HG02588 (cell line): ENCODE data around the gene PALB2.
A peak's percentile ranks its signal among the peaks of the same experiment; 100 is the strongest.

Experiments
- ATAC-seq: cut with Tn5 transposase; IDR thresholded peaks from one replicate; pipeline ENCODE4 v1.9.1; 2021; ENCODE audit warnings: mild to moderate bottlenecking, moderate library complexity; ENCODE audit not compliant: unreplicated experiment

The PALB2 gene

GRCh38 chr16:23640931-23641765, at the start of gene PALB2, which contains the start of gene DCTN5:
Gene PALB2 (minus strand): TSS chr16:23641310. CDS start chr16:23641157, 153 bp downstream.
Gene DCTN5 (plus strand): TSS chr16:23641466. CDS start chr16:23641543, 77 bp downstream.
- ATAC-seq: peak; percentile 92

DNA sequence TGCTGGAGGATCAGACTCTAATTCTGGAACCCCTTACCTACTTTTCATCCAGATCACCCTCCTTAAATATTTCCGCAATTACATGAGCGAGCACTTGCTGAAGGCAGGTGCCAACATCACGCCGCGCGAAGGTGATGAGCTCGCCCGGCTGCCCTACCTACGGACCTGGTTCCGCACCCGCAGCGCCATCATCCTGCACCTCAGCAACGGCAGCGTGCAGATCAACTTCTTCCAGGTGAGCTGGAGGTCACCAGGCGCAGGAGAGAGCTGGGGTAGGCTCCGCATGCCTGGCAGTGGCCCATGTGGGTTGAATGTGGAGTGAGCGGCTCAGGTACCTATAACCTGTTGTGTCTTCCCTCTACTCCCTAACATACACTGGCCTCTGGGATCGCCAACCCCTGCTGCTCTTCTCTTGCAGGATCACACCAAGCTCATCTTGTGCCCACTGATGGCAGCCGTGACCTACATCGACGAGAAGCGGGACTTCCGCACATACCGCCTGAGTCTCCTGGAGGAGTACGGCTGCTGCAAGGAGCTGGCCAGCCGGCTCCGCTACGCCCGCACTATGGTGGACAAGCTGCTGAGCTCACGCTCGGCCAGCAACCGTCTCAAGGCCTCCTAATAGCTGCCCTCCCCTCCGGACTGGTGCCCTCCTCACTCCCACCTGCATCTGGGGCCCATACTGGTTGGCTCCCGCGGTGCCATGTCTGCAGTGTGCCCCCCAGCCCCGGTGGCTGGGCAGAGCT, 48.5 kb upstream of the PALB2 start:
- no peak for ATAC-seq

- no peak for ATAC-seq
Measured at GRCh38 chr16:23687034-23687808, 46.1 kb upstream of the PALB2 start.

GRCh38 chr16:23683487-23683886, 42.4 kb upstream of the PALB2 start:
- ATAC-seq: no peak

- ATAC-seq: no peak
Measured at GRCh38 chr16:23682181-23682580, 41.1 kb upstream of the PALB2 start.

GRCh38 chr16:23679986-23680336, 38.9 kb upstream of the PALB2 start:
- ATAC-seq: no peak

GRCh38 chr16:23679274-23679985, 38.3 kb upstream of the PALB2 start:
- ATAC-seq: peak; percentile 14

GRCh38 chr16:23678430-23679273, 37.5 kb upstream of the PALB2 start, which contains the start of gene PLK1:
Gene PLK1 (plus strand): TSS chr16:23678889. CDS start chr16:23678933, 44 bp downstream.
- peak; percentile 81 for ATAC-seq

- ATAC-seq: no peak
Measured at GRCh38 chr16:23676924-23677480, 35.9 kb upstream of the PALB2 start.

DNA sequence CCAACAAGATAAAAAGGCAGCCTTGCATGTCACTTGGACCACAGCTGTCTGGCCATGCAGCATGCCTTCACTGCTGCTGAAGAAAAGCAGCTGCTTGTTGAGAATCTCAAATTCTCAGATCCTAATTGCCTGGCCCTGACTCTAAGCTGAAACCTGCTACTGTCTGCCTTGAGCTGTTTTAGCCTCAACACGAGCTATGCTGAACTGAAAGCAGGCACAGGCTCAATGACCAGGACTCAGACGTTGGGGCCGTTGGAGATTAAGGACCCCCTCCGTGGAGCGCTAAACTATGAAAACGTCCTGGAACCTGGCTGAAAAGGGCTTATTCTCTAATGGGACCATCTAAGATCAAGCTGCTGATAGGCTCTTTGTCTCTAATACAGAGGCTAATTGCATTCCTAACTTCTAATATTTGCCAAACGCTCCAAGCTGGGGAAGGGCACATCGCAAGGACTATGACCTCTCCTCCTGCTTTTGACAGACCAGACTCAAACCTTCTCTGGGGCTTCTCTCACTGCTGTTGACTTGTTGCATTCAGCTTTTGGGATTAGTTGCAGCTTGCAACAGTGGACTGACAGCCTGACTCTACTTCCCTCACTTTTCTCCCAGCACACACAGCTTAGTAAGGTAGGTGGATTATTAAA, 33.0 kb upstream of the PALB2 start:
- ATAC-seq: no peak

- peak; percentile 88 for ATAC-seq
Measured at GRCh38 chr16:23670137-23670776, 29.1 kb upstream of the PALB2 start.

DNA sequence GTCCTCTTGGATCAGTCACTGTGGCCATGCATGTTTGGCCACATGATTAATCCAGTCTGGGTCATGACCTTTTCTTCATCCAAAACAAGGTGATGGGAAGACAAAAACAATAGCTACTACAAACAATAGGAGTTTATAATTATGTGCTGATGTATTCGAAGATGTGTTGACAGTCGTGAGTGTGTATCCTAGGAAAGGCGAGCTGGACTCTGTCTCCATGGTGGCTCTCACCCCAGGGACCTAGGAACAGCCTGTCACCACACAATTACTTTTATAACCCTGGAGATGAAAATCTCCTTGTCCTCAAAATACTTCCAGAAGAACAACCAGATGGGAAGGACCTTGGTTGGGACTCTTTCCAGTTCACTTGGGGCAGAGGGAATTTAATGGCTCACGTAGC, 27.8 kb upstream of the PALB2 start:
- no peak for ATAC-seq

GRCh38 chr16:23668225-23668624, 27.1 kb upstream of the PALB2 start:
- ATAC-seq: no peak

- ATAC-seq: no peak
Measured at GRCh38 chr16:23667355-23667659, 26.2 kb upstream of the PALB2 start.

DNA sequence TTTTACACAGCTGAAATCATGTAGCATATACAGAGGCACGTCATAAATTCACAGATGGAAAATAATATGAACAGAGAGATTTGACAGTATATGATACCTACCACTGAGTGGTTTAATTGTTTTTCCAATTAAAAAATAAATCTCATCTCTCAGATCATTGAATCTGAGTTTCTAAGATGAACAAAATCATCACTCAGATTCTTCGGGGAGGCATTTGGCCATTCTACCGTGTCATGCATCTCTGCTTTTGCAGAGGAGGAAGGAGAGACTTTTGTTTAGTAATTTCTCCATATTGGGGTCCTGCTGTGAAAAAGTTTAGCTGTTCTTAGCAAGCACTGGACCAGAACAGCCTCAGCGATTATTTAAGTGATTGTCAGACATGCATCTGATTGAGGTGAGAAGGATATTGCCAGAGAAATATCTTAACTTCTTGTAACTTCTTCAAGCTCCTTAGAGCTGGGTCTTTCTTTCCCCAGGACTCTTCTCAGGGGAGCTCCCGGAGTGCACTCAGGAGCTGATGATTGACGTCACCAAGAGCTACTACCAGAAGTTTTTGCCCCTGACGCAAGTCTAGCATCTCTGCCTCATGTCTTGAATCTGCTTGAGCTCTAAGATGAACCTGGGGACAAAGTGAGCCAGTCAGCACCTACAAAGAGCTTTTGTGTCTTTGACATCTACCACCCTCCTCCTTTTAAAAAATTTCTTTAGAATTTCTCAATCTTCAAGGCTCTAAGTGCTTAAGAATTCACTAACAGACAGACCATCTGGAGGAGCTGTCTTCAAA, 25.7 kb upstream of the PALB2 start:
- no peak for ATAC-seq

DNA sequence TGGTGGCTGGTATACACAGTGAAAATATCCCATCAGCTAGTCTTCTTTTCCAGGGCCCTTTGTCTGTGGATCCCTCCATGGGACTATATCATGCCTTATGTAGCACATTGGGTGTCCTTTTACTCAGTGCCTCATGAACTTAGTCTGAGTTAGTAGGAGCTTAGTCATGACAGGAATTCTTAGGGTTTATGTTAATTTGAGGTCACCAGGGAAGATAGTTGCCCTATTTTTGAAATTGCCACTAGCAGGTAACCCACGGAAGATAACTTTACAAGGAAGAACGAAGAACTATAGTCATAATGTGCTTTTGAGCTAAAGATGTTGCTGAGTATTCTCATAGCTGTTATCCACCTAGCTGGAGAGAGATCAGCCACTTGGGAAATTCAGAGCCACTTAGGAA, 22.8 kb upstream of the PALB2 start:
- ATAC-seq: no peak

DNA sequence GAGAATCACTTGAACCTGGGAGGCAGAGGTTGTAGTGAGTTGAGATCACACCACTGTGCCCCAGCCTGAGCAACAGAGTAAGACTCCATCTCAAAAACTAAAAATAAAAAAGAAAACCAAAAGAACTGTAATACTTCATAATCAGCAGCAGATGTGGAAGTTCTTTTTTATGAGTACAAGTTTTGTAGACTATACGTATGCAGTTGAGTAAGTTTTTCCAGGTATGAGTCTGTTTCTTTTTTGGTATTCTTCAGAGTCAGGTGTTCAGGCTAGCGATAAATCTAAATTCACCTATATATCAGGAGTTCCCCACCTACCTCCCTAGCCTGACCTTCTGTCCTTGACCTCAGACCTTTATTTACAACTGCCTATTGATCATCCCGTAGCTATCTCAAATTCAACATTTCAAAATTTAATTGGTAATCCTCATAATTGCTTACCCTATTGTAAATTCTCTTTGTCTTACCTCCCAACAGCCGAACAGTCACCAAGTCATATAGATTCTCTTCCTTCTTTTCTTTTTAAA, 10.9 kb upstream of the PALB2 start:
- ATAC-seq: no peak
